Keratinocyte (primary cell): ENCODE measurements around the gene SLC26A8.

Experiments used
- CTCF ChIP-seq, 3 experiments: IDR thresholded peaks in 1 of 3; conservative IDR thresholded peaks in 1 of 3; optimal IDR thresholded peaks in 1 of 3; 2 replicates in 2 of 3; 3 replicates in 1 of 3; pipeline versions ENCODE3 to v1.5.1; 2011; ENCODE audit warnings: low read length in 3 of 3, mild to moderate bottlenecking in 3 of 3, moderate library complexity in 2 of 3, control low read depth in 1 of 3, inconsistent platforms in 1 of 3; ENCODE audit not compliant: insufficient read depth in 2 of 3; ENCODE audit errors: extremely low read depth in 1 of 3
- EZH2 ChIP-seq: IDR thresholded peaks from one replicate; pipeline ENCODE4 v1.6.1; 2012; ENCODE audit warnings: inconsistent platforms, mild to moderate bottlenecking, low read length, moderate library complexity

DNA sequence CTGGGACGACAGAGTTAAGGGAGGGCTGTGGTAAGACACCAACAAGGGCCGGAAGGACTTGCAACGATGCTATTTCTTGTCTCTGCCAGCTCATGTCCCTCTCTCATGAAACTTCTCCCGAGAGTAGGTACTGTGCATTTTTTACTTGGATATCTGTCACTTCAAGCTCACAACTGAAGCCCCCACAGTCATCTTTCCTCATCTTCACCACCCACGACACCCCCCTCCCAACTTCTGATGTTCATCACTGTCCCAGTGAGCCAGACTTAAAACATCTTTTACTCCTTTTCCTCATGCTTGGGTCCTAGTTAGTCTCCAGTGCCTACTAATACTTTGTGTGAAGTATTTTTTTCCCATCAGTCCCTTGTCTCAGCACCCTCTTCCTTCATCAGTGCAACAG is 68.9 kb downstream of the SLC26A8 start:
- TF ChIP-seq CTCF (optimal IDR thresholded peaks at IDR 0.05 in 1 of 3, IDR thresholded peaks at IDR 0.05 in 1 of 3, conservative IDR thresholded peaks at IDR 0.05 in 1 of 3; ENCODE audit: extremely low read depth in 1 of 3, insufficient read depth in 2 of 3, low read length in 3 of 3) = no peak
- TF ChIP-seq EZH2 = no peak
